OCI-LY1 (cell line): ENCODE results near the gene PFKFB2.

Source experiments
- H2AFZ ChIP-seq: fragments of 200-600 bp; sonication (generic), shearing (Covaris generic); 2 replicates; pipeline ENCODE4 v1.6.0; 2014; ENCODE audit warnings: antibody characterized with exemption, mild to moderate bottlenecking, low read length
- H3F3A ChIP-seq: fragments of 200-600 bp; sonication (generic), shearing (Covaris generic); 2 replicates; pipeline ENCODE4 v1.6.0; 2014; ENCODE audit warnings: mild to moderate bottlenecking, antibody characterized with exemption, low read length, moderate library complexity; ENCODE audit not compliant: insufficient read depth
- H3K27ac ChIP-seq: fragments of 200-600 bp; sonication (generic); 2 replicates; pipeline ENCODE4 v1.5.1; 2014; ENCODE audit warnings: low read length, mixed run types, mild to moderate bottlenecking, low read depth; ENCODE audit not compliant: poor library complexity, severe bottlenecking
- H3K27me3 ChIP-seq: fragments of 200-600 bp; sonication (generic); 2 replicates; pipeline ENCODE4 v1.6.0; 2014; ENCODE audit warnings: antibody characterized with exemption, mild to moderate bottlenecking, low read length, moderate library complexity; ENCODE audit not compliant: insufficient read depth
- H3K36me3 ChIP-seq: fragments of 200-600 bp; sonication (generic); 2 replicates; pipeline ENCODE4 v1.6.1; 2014; ENCODE audit warnings: mild to moderate bottlenecking, antibody characterized with exemption, low read length, moderate library complexity, mixed read lengths; ENCODE audit not compliant: insufficient read depth
- H3K4me1 ChIP-seq: fragments of 200-600 bp; sonication (generic); 2 replicates; pipeline ENCODE4 v1.5.1; 2014; ENCODE audit warnings: mild to moderate bottlenecking, low read length, moderate library complexity; ENCODE audit not compliant: insufficient read depth, severe bottlenecking
- H3K4me2 ChIP-seq: fragments of 200-600 bp; sonication (generic), shearing (Covaris generic); 2 replicates; pipeline ENCODE4 v1.6.1; 2014; ENCODE audit warnings: low read length
- H3K4me3 ChIP-seq: fragments of 200-600 bp; sonication (generic); 2 replicates; pipeline ENCODE4 v1.5.1; 2014; ENCODE audit warnings: low read length, low read depth, mild to moderate bottlenecking, mixed read lengths; ENCODE audit not compliant: poor library complexity, severe bottlenecking
- H3K79me2 ChIP-seq: fragments of 200-600 bp; shearing (Covaris generic); 2 replicates; pipeline ENCODE4 v1.6.1; 2016; ENCODE audit warnings: mixed run types, low read length, mixed read lengths; ENCODE audit not compliant: insufficient read depth
- H3K9ac ChIP-seq: fragments of 200-600 bp; sonication (generic), shearing (Covaris generic); 2 replicates; pipeline ENCODE4 v1.6.1; 2014; ENCODE audit warnings: mild to moderate bottlenecking, low read length, mixed read lengths
- H3K9me2 ChIP-seq: fragments of 200-600 bp; sonication (generic), shearing (Covaris generic); 2 replicates; pipeline ENCODE4 v1.6.1; 2014; ENCODE audit warnings: low read depth, mild to moderate bottlenecking, low read length, mixed read lengths
- H3K9me3 ChIP-seq: fragments of 200-600 bp; shearing (Covaris generic); 2 replicates; pipeline ENCODE4 v1.6.1; 2014; ENCODE audit warnings: low read length, mixed read lengths
- H4K20me1 ChIP-seq: fragments of 200-600 bp; sonication (generic), shearing (Covaris generic); 2 replicates; pipeline ENCODE4 v1.6.0; 2016; ENCODE audit warnings: mild to moderate bottlenecking, low read length; ENCODE audit not compliant: insufficient read depth
- EZH2 ChIP-seq: fragments of 200-600 bp; sonication (generic), shearing (Covaris generic); IDR thresholded peaks from 2 replicates; pipeline ENCODE4 v1.8.0; 2017; ENCODE audit warnings: borderline replicate concordance, mixed run types, mild to moderate bottlenecking, antibody characterized with exemption, low read length, moderate library complexity, mixed read lengths
- TF ChIP-seq, protein P1 (sequence below): fragments of 200-600 bp; sonication (generic), shearing (Covaris generic); IDR thresholded peaks from 2 replicates; pipeline ENCODE4 v1.5.1; 2017; ENCODE audit warnings: mild to moderate bottlenecking, antibody characterized with exemption, low read length, moderate library complexity, mixed read lengths

Gene PFKFB2

DNA sequence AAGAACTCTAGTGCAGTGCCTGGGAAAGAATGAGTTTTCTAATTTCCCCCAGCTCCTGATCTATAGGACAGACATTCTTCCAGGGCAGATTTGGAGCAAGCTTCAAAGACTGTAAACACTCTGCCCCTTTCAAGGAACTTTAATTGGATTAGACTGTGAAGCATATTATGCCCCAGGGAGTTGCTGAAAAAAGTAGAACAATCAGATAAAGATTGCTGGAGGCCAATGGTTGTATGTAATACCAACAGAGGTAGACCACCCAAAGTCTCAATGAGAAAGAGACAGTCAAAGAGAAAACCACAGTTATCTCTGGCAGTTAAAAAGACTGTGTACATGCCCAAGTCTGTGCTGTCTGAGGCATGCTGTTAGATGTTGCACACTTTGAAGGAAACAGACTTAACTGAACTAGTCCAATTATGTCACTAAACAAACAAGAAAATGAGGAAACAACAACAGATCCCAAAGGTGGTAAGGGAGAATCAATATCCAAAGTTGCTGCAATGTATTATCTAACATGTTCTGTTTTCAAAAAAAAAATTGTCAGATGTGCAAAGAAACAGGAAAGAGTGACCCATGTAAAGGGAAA lies 75.4 kb downstream of the PFKFB2 start:
- H3K79me2 ChIP-seq: no peaks in the 10 kb centered on the region
- H3F3A ChIP-seq: no peaks in the 10 kb centered on the region
- no peaks in the 10 kb centered on the region for H3K27me3 ChIP-seq
- no peak overlapping the region for H3K4me2 ChIP-seq
- H3K36me3 ChIP-seq: no peaks in the 10 kb centered on the region; the same call in 1 of the 2 replicates
- H3K4me3 ChIP-seq: no peak overlapping the region
- TF ChIP-seq EZH2: no peak
- TF ChIP-seq, protein P1, sequence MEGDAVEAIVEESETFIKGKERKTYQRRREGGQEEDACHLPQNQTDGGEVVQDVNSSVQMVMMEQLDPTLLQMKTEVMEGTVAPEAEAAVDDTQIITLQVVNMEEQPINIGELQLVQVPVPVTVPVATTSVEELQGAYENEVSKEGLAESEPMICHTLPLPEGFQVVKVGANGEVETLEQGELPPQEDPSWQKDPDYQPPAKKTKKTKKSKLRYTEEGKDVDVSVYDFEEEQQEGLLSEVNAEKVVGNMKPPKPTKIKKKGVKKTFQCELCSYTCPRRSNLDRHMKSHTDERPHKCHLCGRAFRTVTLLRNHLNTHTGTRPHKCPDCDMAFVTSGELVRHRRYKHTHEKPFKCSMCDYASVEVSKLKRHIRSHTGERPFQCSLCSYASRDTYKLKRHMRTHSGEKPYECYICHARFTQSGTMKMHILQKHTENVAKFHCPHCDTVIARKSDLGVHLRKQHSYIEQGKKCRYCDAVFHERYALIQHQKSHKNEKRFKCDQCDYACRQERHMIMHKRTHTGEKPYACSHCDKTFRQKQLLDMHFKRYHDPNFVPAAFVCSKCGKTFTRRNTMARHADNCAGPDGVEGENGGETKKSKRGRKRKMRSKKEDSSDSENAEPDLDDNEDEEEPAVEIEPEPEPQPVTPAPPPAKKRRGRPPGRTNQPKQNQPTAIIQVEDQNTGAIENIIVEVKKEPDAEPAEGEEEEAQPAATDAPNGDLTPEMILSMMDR: no peak
- no peaks in the 10 kb centered on the region for H3K9me2 ChIP-seq
- H3K27ac ChIP-seq: no peak overlapping the region
- H3K9ac ChIP-seq: no peak overlapping the region
- H2AFZ ChIP-seq: no peak overlapping the region
- no peaks in the 10 kb centered on the region for H4K20me1 ChIP-seq
- no peaks in the 10 kb centered on the region for H3K4me1 ChIP-seq
- H3K9me3 ChIP-seq: peaks cover 3% of the 10 kb centered on the region; the same call in 1 of the 2 replicates

DNA sequence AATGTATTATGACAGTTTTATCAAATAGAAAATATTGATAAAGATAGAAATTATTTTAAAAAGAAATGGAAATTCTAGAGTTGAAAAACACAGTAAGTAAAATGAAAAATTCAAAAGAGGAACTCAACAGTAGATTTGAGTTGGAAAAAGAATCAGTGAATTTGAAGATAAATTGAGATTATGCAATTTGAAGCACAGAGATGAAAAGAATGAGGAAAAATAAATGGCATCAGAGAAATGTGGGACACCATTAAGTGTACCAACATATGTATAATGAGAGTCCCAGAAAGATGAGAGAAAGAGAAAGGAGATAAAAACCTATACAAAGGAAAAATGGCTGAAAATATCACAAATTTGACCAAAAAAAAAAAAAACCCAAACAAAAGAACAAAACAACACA lies 76.0 kb downstream of the PFKFB2 start:
- no peak overlapping the region for H3K27ac ChIP-seq
- H3K9ac ChIP-seq: no peak overlapping the region
- no peaks in the 10 kb centered on the region for H3K4me1 ChIP-seq
- TF ChIP-seq, protein P1: no peak
- TF ChIP-seq EZH2: no peak
- no peaks in the 10 kb centered on the region for H3K79me2 ChIP-seq
- no peak overlapping the region for H2AFZ ChIP-seq
- peaks cover 3% of the 10 kb centered on the region; the same call in 1 of the 2 replicates for H3K9me3 ChIP-seq
- H3K9me2 ChIP-seq: no peaks in the 10 kb centered on the region
- H4K20me1 ChIP-seq: no peaks in the 10 kb centered on the region
- no peaks in the 10 kb centered on the region; the same call in 1 of the 2 replicates for H3K36me3 ChIP-seq
- no peak overlapping the region for H3K4me3 ChIP-seq
- no peaks in the 10 kb centered on the region for H3K27me3 ChIP-seq
- no peak overlapping the region for H3K4me2 ChIP-seq
- H3F3A ChIP-seq: no peaks in the 10 kb centered on the region
